WTC11 (cell line): ENCODE data around the gene NINL. TPM values are rescaled to one million over a fixed set of nuclear protein-coding genes. Genes with fewer than 3 reads are reported as not detected.

Source experiments
- ATAC-seq: fragments of 200-7000 bp; cut with Tn5 transposase; 2 replicates; pipeline ENCODE4 v1.10.0; 2021; ENCODE audit warnings: mild to moderate bottlenecking, moderate library complexity
- CTCF ChIA-PET: fragments of 300-600 bp; sonication (Branson Sonifier 250); formaldehyde crosslinking; loops from one replicate; lab custom pipeline; 2021; ENCODE audit warnings: antibody characterized with exemption; lab: Charles Lee
- POLR2A ChIA-PET: fragments of 350-600 bp; sonication (Branson Sonifier 250); formaldehyde crosslinking; loops from one replicate; lab custom pipeline; 2021; ENCODE audit warnings: antibody characterized with exemption; lab: Charles Lee
- DNase-seq: peaks from one replicate; pipeline ENCODE4 v3.0.0; 2021; ENCODE audit warnings: low spot score
- H3K27ac Mint-ChIP-seq: 2 replicates; pipeline ENCODE4 v1.8.0; 2021; ENCODE audit warnings: mixed read lengths
- H3K27me3 Mint-ChIP-seq: 2 replicates; pipeline ENCODE4 v1.8.0; 2021; ENCODE audit warnings: low read depth, mild to moderate bottlenecking, moderate library complexity, mixed read lengths
- H3K36me3 Mint-ChIP-seq: 2 replicates; pipeline ENCODE4 v1.8.0; 2021; ENCODE audit warnings: mixed read lengths
- H3K4me1 Mint-ChIP-seq: 2 replicates; pipeline ENCODE4 v1.8.0; 2022; ENCODE audit warnings: mixed read lengths
- H3K4me3 Mint-ChIP-seq: 2 replicates; pipeline ENCODE4 v1.8.0; 2021; ENCODE audit warnings: mild to moderate bottlenecking, moderate library complexity, mixed read lengths
- H3K9me3 Mint-ChIP-seq: 2 replicates; pipeline ENCODE4 v1.8.0; 2021; ENCODE audit warnings: mixed read lengths
- CBFB ChIP-seq: sonication (generic); formaldehyde crosslinking; IDR thresholded peaks from 2 replicates; pipeline ENCODE4 v1.8.1; 2022; ENCODE audit warnings: mild to moderate bottlenecking, low read depth, missing genetic modification reagents
- ELF4 ChIP-seq: sonication (generic); formaldehyde crosslinking; IDR thresholded peaks from 2 replicates; pipeline ENCODE4 v1.8.1; 2022; ENCODE audit warnings: low read depth, mild to moderate bottlenecking, moderate library complexity, missing genetic modification reagents
- ESRRA ChIP-seq: sonication (generic); formaldehyde crosslinking; IDR thresholded peaks from 2 replicates; pipeline ENCODE4 v1.8.1; 2022; ENCODE audit warnings: mild to moderate bottlenecking, missing genetic modification reagents, borderline replicate concordance
- FOXP1 ChIP-seq: sonication (generic); formaldehyde crosslinking; IDR thresholded peaks from 2 replicates; pipeline ENCODE4 v1.8.0; 2022; ENCODE audit warnings: missing genetic modification reagents, mild to moderate bottlenecking, moderate library complexity, borderline replicate concordance
- GABPB1 ChIP-seq: sonication (generic); formaldehyde crosslinking; IDR thresholded peaks from 2 replicates; pipeline ENCODE4 v1.8.1; 2023; ENCODE audit warnings: mild to moderate bottlenecking, missing genetic modification reagents
- GTF2I ChIP-seq: fragments of 250-450 bp; sonication (Bioruptor Pico); conservative IDR thresholded peaks from 2 replicates; pipeline ENCODE4 v1.4.0; 2021; ENCODE audit warnings: mild to moderate bottlenecking
- HMGA2 ChIP-seq: fragments of 250-450 bp; sonication (Bioruptor Pico); IDR thresholded peaks from 2 replicates; pipeline ENCODE4 v1.4.0; 2021; ENCODE audit warnings: mild to moderate bottlenecking, moderate library complexity
- MXD4 ChIP-seq: fragments of 250-450 bp; sonication (Bioruptor Pico); IDR thresholded peaks from 2 replicates; pipeline ENCODE4 v1.8.0; 2021; ENCODE audit warnings: mild to moderate bottlenecking, moderate library complexity, borderline replicate concordance
- NFATC4 ChIP-seq: fragments of 250-450 bp; sonication (Bioruptor Pico); IDR thresholded peaks from 2 replicates; pipeline ENCODE4 v1.9.0; 2021; ENCODE audit warnings: mild to moderate bottlenecking
- NFYB ChIP-seq: sonication (generic); formaldehyde crosslinking; conservative IDR thresholded peaks from 2 replicates; pipeline ENCODE4 v1.8.0; 2022; ENCODE audit warnings: low read depth, missing genetic modification reagents
- SMAD3 ChIP-seq: sonication (generic); formaldehyde crosslinking; IDR thresholded peaks from 2 replicates; pipeline ENCODE4 v1.8.0; 2022; ENCODE audit warnings: missing genetic modification reagents, mild to moderate bottlenecking, borderline replicate concordance
- TEAD1 ChIP-seq: sonication (generic); formaldehyde crosslinking; IDR thresholded peaks from 2 replicates; pipeline ENCODE4 v1.8.0; 2022; ENCODE audit warnings: mild to moderate bottlenecking, missing genetic modification reagents
- TEAD4 ChIP-seq: sonication (generic); formaldehyde crosslinking; IDR thresholded peaks from 2 replicates; pipeline ENCODE4 v1.8.0; 2022; ENCODE audit warnings: mild to moderate bottlenecking, missing genetic modification reagents
- ZNF219 ChIP-seq: sonication (generic); formaldehyde crosslinking; IDR thresholded peaks from 2 replicates; pipeline ENCODE4 v1.8.0; 2023; ENCODE audit warnings: missing genetic modification reagents, mild to moderate bottlenecking, borderline replicate concordance
- ZNF317 ChIP-seq: sonication (generic); formaldehyde crosslinking; IDR thresholded peaks from 2 replicates; pipeline ENCODE4 v1.8.1; 2023; ENCODE audit warnings: low read depth, mild to moderate bottlenecking, moderate library complexity, missing genetic modification reagents, borderline replicate concordance
- total RNA-seq: library from RNA; stranded (reverse); gene quantifications from 3 replicates; pipeline ENCODE4 v1.2.3, GENCODE V29; 2021
- TF ChIP-seq, protein P1 (sequence below): sonication (generic); formaldehyde crosslinking; IDR thresholded peaks from 2 replicates; pipeline ENCODE4 v1.8.1; 2022; ENCODE audit warnings: mild to moderate bottlenecking, missing genetic modification reagents, moderate library complexity, borderline replicate concordance
- TF ChIP-seq, protein P2 (sequence below): sonication (generic); formaldehyde crosslinking; IDR thresholded peaks from 2 replicates; pipeline ENCODE4 v1.8.0; 2023; ENCODE audit warnings: mild to moderate bottlenecking, missing genetic modification reagents
- TF ChIP-seq, protein P3 (sequence below): sonication (generic); formaldehyde crosslinking; IDR thresholded peaks from 2 replicates; pipeline ENCODE4 v1.8.1; 2023; ENCODE audit warnings: mild to moderate bottlenecking, missing genetic modification reagents, moderate library complexity
- TF ChIP-seq, protein P4 (sequence below): fragments of 250-450 bp; sonication (Bioruptor Pico); IDR thresholded peaks from 2 replicates; pipeline ENCODE4 v1.9.0; 2021; ENCODE audit warnings: mild to moderate bottlenecking
- TF ChIP-seq, protein P5 (sequence below): sonication (generic); formaldehyde crosslinking; IDR thresholded peaks from 2 replicates; pipeline ENCODE4 v1.8.0; 2023; ENCODE audit warnings: missing genetic modification reagents

NINL gene
- total RNA-seq, 1 experiment from 2014 or later: 36.0 TPM

DNA sequence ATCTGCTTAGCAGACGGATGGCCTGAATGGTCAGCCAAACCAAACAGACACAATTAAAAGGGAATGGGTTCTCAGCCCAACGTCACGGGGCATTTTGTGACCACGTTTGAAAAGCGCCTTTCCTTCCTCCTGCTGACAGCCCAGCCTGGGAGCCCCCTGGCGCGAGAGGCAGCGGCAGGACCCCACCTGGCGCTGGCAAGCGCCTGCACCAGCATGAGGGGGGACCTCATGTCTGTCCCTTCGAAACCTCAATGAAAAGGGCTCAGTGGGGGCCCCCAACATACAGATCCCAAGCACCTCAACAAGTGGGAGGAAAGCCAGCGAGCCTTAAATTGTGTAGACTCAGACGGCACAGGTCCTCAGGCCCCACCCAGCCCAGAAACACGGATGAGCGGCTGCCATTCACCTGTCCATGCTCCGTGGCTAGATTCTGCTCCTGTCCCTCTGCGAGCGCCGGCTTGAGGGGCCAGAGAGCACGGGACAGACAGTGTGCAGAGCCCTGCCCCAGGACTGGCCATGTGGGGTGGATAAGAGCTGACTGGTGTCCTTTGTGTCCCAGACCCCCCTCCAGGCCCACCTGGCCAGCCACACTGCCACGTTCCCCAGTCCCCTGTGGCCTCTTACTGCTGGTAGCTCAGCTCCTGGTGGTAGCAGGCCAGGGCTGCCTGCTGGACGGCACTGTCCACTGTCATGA lies 87.6 kb downstream of the NINL start:
- TF ChIP-seq, protein P1, sequence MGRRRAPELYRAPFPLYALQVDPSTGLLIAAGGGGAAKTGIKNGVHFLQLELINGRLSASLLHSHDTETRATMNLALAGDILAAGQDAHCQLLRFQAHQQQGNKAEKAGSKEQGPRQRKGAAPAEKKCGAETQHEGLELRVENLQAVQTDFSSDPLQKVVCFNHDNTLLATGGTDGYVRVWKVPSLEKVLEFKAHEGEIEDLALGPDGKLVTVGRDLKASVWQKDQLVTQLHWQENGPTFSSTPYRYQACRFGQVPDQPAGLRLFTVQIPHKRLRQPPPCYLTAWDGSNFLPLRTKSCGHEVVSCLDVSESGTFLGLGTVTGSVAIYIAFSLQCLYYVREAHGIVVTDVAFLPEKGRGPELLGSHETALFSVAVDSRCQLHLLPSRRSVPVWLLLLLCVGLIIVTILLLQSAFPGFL: no peak
- TF ChIP-seq ESRRA (CRISPR knock-in tag) (no peak), FOXP1 (no peak), ELF4 (CRISPR knock-in tag) (no peak), ZNF219 (no peak), GTF2I (no peak)
- TF ChIP-seq, protein P2, sequence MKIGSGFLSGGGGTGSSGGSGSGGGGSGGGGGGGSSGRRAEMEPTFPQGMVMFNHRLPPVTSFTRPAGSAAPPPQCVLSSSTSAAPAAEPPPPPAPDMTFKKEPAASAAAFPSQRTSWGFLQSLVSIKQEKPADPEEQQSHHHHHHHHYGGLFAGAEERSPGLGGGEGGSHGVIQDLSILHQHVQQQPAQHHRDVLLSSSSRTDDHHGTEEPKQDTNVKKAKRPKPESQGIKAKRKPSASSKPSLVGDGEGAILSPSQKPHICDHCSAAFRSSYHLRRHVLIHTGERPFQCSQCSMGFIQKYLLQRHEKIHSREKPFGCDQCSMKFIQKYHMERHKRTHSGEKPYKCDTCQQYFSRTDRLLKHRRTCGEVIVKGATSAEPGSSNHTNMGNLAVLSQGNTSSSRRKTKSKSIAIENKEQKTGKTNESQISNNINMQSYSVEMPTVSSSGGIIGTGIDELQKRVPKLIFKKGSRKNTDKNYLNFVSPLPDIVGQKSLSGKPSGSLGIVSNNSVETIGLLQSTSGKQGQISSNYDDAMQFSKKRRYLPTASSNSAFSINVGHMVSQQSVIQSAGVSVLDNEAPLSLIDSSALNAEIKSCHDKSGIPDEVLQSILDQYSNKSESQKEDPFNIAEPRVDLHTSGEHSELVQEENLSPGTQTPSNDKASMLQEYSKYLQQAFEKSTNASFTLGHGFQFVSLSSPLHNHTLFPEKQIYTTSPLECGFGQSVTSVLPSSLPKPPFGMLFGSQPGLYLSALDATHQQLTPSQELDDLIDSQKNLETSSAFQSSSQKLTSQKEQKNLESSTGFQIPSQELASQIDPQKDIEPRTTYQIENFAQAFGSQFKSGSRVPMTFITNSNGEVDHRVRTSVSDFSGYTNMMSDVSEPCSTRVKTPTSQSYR: no peak
- no peaks in the 10 kb centered on the region for H3K27me3 Mint-ChIP-seq
- ATAC-seq (no peak), DNase-seq (no peak)
- no peak overlapping the region for H3K4me3 Mint-ChIP-seq
- no peaks in the 10 kb centered on the region for H3K4me1 Mint-ChIP-seq
- no peaks in the 10 kb centered on the region for H3K9me3 Mint-ChIP-seq
- peaks cover 23% of the 10 kb centered on the region for H3K36me3 Mint-ChIP-seq
- ChIA-PET POLR2A (no interaction called here), CTCF (interaction anchor here (0.8 to 1.0 kb wide), 2 partner anchors 11 to 28 kb away, joined by 3 to 4 read pairs; no protein-coding TSS in a partner anchor)
- no peak overlapping the region for H3K27ac Mint-ChIP-seq

DNA sequence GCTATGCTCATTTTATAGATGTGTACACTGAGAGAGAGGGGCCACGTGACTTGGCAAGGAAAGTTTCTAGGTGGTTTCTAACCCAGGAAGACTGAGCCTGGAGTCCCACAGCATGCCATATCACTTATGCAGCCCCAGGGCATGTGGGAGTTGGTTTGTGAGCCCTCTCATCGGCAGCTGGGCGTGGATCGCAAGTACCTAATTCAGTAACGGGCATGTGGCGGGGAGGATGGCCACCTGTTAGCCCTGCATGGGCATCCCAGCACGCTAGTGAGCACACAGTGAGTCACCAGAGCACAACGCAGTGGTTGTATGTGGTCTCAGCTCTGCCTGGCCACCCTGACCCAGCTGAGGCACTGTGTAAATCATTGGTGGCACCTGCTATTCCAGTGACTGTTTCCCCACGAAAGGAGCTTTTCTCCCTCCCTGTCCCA lies 88.3 kb downstream of the NINL start:
- peaks cover 21% of the 10 kb centered on the region for H3K36me3 Mint-ChIP-seq
- no peaks in the 10 kb centered on the region for H3K9me3 Mint-ChIP-seq
- ChIA-PET POLR2A (no interaction called here), CTCF (interaction anchor here (0.8 kb wide), 1 partner anchor 12 kb away, joined by 3 read pairs; no protein-coding TSS in a partner anchor)
- H3K4me1 Mint-ChIP-seq: peaks cover under 1% of the 10 kb centered on the region; the same call in 1 of the 2 replicates
- H3K4me3 Mint-ChIP-seq: no peak overlapping the region
- no peaks in the 10 kb centered on the region for H3K27me3 Mint-ChIP-seq
- TF ChIP-seq CBFB (no peak), NFATC4 (CRISPR knock-in tag) (no peak), MXD4 (CRISPR knock-in tag) (no peak), HMGA2 (CRISPR knock-in tag) (no peak), NFYB (CRISPR knock-in tag) (no peak)
- TF ChIP-seq, protein P3, sequence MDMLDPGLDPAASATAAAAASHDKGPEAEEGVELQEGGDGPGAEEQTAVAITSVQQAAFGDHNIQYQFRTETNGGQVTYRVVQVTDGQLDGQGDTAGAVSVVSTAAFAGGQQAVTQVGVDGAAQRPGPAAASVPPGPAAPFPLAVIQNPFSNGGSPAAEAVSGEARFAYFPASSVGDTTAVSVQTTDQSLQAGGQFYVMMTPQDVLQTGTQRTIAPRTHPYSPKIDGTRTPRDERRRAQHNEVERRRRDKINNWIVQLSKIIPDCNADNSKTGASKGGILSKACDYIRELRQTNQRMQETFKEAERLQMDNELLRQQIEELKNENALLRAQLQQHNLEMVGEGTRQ (CRISPR knock-in tag): no peak
- ATAC-seq (no peak), DNase-seq (no peak)
- no peak overlapping the region for H3K27ac Mint-ChIP-seq

DNA sequence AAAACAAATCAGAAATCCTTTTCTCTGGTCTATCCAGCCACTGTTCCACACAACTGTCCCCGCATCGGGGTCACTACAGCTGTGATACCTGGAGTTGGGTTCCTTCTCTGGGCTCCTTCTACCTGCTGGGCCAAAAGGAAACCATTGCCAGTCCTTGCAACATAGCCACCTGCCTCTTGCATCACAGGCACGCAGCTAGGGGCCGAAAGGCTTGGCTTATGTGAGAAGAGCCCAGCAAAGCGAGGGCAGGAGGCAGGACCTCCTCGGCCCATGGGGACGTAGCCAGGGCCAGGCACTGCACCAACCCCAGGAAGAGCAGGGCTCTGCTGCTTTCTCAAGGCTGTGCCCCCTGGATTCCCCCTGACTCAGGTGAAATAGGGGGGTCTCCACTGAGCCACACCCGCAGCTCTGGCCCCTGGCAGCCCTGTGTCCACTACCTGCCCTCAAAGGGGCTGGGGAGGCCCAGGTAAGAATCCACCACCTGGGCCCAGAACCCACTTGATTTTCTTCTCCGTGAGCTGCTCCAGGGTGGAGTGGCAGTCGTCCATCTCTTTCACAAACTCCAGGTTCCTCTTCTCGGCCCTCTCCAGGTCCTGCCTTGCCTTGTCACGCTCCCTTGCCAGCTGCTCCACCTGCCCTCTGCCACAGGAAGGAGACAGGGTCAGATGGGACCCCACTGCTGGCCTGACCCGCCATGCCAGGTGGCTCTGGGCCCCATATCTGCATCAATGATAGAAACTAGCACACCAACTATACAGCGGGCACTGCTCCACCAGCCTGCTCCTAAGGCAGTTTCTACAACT lies 89.0 kb downstream of the NINL start:
- no peaks in the 10 kb centered on the region for H3K27me3 Mint-ChIP-seq
- H3K27ac Mint-ChIP-seq: peak overlapping the region; percentile 13; the same call in 1 of the 2 replicates
- POLR2A ChIA-PET: no interaction called here
- DNase-seq: no peak
- ATAC-seq: no peak
- H3K36me3 Mint-ChIP-seq: peaks cover 27% of the 10 kb centered on the region
- H3K4me3 Mint-ChIP-seq: no peak overlapping the region
- CTCF ChIA-PET: no interaction called here
- H3K9me3 Mint-ChIP-seq: no peaks in the 10 kb centered on the region
- H3K4me1 Mint-ChIP-seq: peaks cover 3% of the 10 kb centered on the region; the same call in 1 of the 2 replicates
- TF ChIP-seq, protein P4, sequence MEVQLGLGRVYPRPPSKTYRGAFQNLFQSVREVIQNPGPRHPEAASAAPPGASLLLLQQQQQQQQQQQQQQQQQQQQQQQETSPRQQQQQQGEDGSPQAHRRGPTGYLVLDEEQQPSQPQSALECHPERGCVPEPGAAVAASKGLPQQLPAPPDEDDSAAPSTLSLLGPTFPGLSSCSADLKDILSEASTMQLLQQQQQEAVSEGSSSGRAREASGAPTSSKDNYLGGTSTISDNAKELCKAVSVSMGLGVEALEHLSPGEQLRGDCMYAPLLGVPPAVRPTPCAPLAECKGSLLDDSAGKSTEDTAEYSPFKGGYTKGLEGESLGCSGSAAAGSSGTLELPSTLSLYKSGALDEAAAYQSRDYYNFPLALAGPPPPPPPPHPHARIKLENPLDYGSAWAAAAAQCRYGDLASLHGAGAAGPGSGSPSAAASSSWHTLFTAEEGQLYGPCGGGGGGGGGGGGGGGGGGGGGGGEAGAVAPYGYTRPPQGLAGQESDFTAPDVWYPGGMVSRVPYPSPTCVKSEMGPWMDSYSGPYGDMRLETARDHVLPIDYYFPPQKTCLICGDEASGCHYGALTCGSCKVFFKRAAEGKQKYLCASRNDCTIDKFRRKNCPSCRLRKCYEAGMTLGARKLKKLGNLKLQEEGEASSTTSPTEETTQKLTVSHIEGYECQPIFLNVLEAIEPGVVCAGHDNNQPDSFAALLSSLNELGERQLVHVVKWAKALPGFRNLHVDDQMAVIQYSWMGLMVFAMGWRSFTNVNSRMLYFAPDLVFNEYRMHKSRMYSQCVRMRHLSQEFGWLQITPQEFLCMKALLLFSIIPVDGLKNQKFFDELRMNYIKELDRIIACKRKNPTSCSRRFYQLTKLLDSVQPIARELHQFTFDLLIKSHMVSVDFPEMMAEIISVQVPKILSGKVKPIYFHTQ: no peak
- TF ChIP-seq GABPB1 (CRISPR knock-in tag) (no peak), ZNF317 (CRISPR knock-in tag) (no peak), SMAD3 (CRISPR knock-in tag) (no peak), CBFB (no peak), TEAD4 (CRISPR knock-in tag) (no peak), TEAD1 (no peak)
- TF ChIP-seq, protein P5, sequence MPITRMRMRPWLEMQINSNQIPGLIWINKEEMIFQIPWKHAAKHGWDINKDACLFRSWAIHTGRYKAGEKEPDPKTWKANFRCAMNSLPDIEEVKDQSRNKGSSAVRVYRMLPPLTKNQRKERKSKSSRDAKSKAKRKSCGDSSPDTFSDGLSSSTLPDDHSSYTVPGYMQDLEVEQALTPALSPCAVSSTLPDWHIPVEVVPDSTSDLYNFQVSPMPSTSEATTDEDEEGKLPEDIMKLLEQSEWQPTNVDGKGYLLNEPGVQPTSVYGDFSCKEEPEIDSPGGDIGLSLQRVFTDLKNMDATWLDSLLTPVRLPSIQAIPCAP (CRISPR knock-in tag): no peak
